ENCODE measurements around the gene BPIFB6. TPM values are rescaled to one million over a fixed set of nuclear protein-coding genes. Genes with fewer than 3 reads are reported as not detected.

BPIFB6 gene
- total and polyA plus RNA-seq, 2 of the 4 experiments (the other 2 are of a cell fraction) = not detected

DNA sequence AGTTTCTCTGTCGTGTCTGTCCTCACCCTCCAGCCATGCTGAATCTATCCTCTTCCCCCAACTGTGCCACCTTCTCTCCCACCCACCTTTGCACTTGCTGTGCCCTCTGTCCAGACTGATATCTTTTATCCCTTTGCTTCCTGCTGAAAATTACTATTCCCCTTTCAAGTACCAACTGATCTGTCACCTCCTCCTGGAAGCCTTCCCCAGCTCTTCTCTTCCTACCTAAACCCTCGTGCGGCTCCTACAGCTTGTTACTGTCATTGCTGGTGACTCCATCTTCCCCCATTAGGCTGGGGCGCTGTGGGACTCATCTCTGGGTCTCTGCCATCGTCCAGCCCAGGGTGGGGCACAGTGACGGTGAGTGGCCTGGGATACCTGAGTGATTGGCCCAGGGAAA is 1.1 kb downstream of the BPIFB6 start:
- Histone ChIP-seq H4K8ac (ENCODE audit: low read depth in 2 of 2, low read length in 2 of 2) (no peak overlapping the region), H2BK15ac (ENCODE audit: low read depth, low read length) (no peak overlapping the region), H3K4me1 (ENCODE audit: control insufficient read depth, insufficient read depth, low read length) (no peaks in the 10 kb centered on the region), H3K4ac (ENCODE audit: low read depth, low read length) (no peak overlapping the region), H3K36me3 (ENCODE audit: control insufficient read depth, insufficient read depth, low read length) (no peaks in the 10 kb centered on the region), H3K23ac (ENCODE audit: low read depth, low read length) (no peak overlapping the region), H2AFZ (replicated peaks; ENCODE audit: low read length, poor library complexity) (no peak overlapping the region), H2AK9ac (replicated peaks; ENCODE audit: low read depth, low read length, poor library complexity) (no peak overlapping the region), H3K9ac (ENCODE audit: low read depth, low read length) (no peak overlapping the region), H3K4me2 (ENCODE audit: low read depth, low read length) (no peak overlapping the region), H3K4me3 (ENCODE audit: insufficient read depth, low read depth, low read length) (no peak overlapping the region), H2BK5ac (ENCODE audit: low read depth, low read length, poor library complexity, severe bottlenecking) (no peak overlapping the region), H3K27me3 (ENCODE audit: control insufficient read depth, insufficient read depth, low read length) (no peaks in the 10 kb centered on the region; the same call in 1 of the 2 replicates), H4K5ac (ENCODE audit: low read depth, low read length) (no peak overlapping the region), H3K9me1 (ENCODE audit: insufficient read depth, low read length) (no peaks in the 10 kb centered on the region), H3K79me1 (ENCODE audit: low read depth in 1 of 2, low read length in 2 of 2) (no peaks in the 10 kb centered on the region), H3K18ac (ENCODE audit: low read depth, low read length) (no peak overlapping the region), H3K9me3 (ENCODE audit: control insufficient read depth, insufficient read depth, low read length) (no peaks in the 10 kb centered on the region), H4K91ac (ENCODE audit: insufficient read depth, low read depth, low read length) (no peak overlapping the region), H2BK20ac (ENCODE audit: low read depth, low read length) (no peak overlapping the region), H3K27ac (ENCODE audit: insufficient read depth, low read length) (no peak overlapping the region), H4K20me1 (ENCODE audit: insufficient read depth, low read length) (no peaks in the 10 kb centered on the region), H3K56ac (ENCODE audit: extremely low read depth, insufficient read depth, low read length) (no peak overlapping the region), H2AK5ac (ENCODE audit: low read depth, low read length) (no peak overlapping the region), H3K14ac (replicated peaks; ENCODE audit: low read depth, low read length) (no peak overlapping the region), H2BK120ac (ENCODE audit: low read depth, low read length) (no peak overlapping the region)
- intact Hi-C loops (cut with micrococcal nuclease) (no loop called here), in situ Hi-C loops (cut with MboI; ENCODE audit: low sequenced_read_pairs) (no loop called here), dilution Hi-C loops (cut with HindIII; ENCODE audit: low sequenced_read_pairs, unreplicated experiment) (no loop called here)
- DNase-seq (no peak), ATAC-seq (ENCODE audit: low read depth) (no peak)
- CTCF ChIA-PET = no interaction called here
- POLR2A ChIA-PET (ENCODE audit: unreplicated experiment) = no interaction called here
- TF ChIP-seq POLR2A (IDR thresholded peaks at IDR 0.05; ENCODE audit: low read depth, low read length) (no peak), MAFK (IDR thresholded peaks at IDR 0.05; ENCODE audit: low read depth, low read length) (no peak), CEBPB (IDR thresholded peaks at IDR 0.05; ENCODE audit: low read depth, low read length) (no peak)
- BruUV-seq (replicated peaks) = no TSS peak
- 0% methylated on average over 1 of the region's 6 CpGs; no CpG with 5 or more reads in 1 of the 2 experiments for WGBS, 2 experiments (ENCODE audit: extremely low coverage in 2 of 2, insufficient read length in 1 of 2)

Measured in IMR-90 (cell line).